ENCODE data around the gene ZDHHC24.
"Not testable (repeated sequence)": the region's sequence is repeated elsewhere in the genome, so short reads cannot be mapped to it uniquely, and the experiment has no call there.

The ZDHHC24 gene

GRCh38 chr11:66559142-66559865, 13.5 kb upstream of the ZDHHC24 start:
- H3K27ac Mint-ChIP-seq, result no peak overlapping the region
- peaks cover 16% of the 10 kb centered on the region for H3K27me3 Mint-ChIP-seq
- H3K4me1 Mint-ChIP-seq (ENCODE audit: low read depth), result peaks cover 6% of the 10 kb centered on the region
- no peaks in the 10 kb centered on the region for H3K36me3 Mint-ChIP-seq (ENCODE audit: low read depth)
- no peak overlapping the region for H3K4me3 Mint-ChIP-seq
- H3K9me3 Mint-ChIP-seq, result no peaks in the 10 kb centered on the region

DNA sequence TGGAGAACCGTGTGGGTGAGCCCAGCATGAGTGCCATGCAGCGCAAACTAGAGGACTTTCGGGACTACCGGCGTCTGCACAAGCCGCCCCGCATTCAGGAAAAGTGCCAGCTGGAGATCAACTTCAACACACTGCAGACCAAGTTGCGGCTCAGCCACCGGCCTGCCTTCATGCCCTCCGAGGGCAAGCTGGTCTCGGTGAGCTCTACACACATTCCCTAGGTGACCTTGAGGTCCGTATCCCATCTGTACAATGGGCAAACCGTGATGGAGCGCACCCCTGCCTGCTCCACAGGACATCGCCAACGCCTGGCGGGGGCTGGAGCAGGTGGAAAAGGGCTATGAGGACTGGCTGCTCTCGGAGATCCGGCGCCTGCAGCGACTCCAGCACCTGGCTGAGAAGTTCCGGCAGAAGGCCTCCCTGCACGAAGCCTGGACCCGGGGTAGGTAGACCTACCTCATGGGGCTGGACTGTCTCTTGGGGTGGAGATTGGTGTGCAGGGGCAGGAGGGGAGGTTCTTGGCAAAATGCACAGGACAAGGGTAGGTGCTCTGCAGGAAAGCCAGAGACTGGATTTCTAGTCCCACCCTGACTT, 12.0 kb upstream of the ZDHHC24 start:
- Mint-ChIP-seq H3K36me3 (ENCODE audit: low read depth) (no peaks in the 10 kb centered on the region), H3K27me3 (peaks cover 16% of the 10 kb centered on the region), H3K27ac (no peak overlapping the region), H3K4me3 (no peak overlapping the region), H3K9me3 (no peaks in the 10 kb centered on the region), H3K4me1 (ENCODE audit: low read depth) (peaks cover 6% of the 10 kb centered on the region)

GRCh38 chr11:66556086-66556485, 10.2 kb upstream of the ZDHHC24 start:
- no peaks in the 10 kb centered on the region for H3K36me3 Mint-ChIP-seq (ENCODE audit: low read depth)
- no peak overlapping the region for H3K27ac Mint-ChIP-seq
- peaks cover 6% of the 10 kb centered on the region for H3K4me1 Mint-ChIP-seq (ENCODE audit: low read depth)
- no peak overlapping the region for H3K4me3 Mint-ChIP-seq
- peaks cover 16% of the 10 kb centered on the region for H3K27me3 Mint-ChIP-seq
- H3K9me3 Mint-ChIP-seq, result no peaks in the 10 kb centered on the region

- Mint-ChIP-seq H3K27ac (no peak overlapping the region), H3K9me3 (no peaks in the 10 kb centered on the region), H3K27me3 (peaks cover 16% of the 10 kb centered on the region), H3K36me3 (ENCODE audit: low read depth) (no peaks in the 10 kb centered on the region), H3K4me1 (ENCODE audit: low read depth) (peaks cover 6% of the 10 kb centered on the region), H3K4me3 (no peak overlapping the region)
These were observed 9.6 kb upstream of the ZDHHC24 start for GRCh38 chr11:66555416-66555815.

DNA sequence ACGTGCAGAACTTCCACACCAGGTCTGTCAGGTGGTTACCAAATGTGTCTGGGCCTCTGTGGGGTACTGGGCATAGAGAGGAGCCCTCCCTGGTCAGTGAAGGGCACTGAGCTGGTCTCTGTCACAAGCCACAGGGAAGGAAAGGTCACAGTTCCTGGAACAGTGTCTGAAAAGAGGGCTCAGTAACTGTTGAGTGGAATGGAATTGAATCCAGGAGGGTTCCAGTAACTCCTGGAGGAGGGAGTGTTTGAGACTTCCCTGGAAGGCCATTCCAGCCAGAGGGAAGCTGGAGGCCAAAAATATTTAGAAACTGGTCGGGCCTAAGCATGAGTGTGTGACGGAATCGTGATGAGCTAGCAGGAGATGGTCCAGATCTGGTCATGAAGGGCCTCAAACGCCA, 8.8 kb upstream of the ZDHHC24 start:
- no peak overlapping the region for H3K27ac Mint-ChIP-seq
- H3K36me3 Mint-ChIP-seq (ENCODE audit: low read depth), result no peaks in the 10 kb centered on the region
- peaks cover 16% of the 10 kb centered on the region for H3K27me3 Mint-ChIP-seq
- peaks cover 6% of the 10 kb centered on the region for H3K4me1 Mint-ChIP-seq (ENCODE audit: low read depth)
- H3K9me3 Mint-ChIP-seq, result no peaks in the 10 kb centered on the region
- H3K4me3 Mint-ChIP-seq, result no peak overlapping the region

GRCh38 chr11:66550887-66551286, 5.0 kb upstream of the ZDHHC24 start:
- no peaks in the 10 kb centered on the region for H3K36me3 Mint-ChIP-seq (ENCODE audit: low read depth)
- no peak overlapping the region for H3K27ac Mint-ChIP-seq
- H3K4me3 Mint-ChIP-seq, result no peak overlapping the region
- H3K4me1 Mint-ChIP-seq (ENCODE audit: low read depth), result peaks cover 4% of the 10 kb centered on the region
- peaks cover 8% of the 10 kb centered on the region for H3K27me3 Mint-ChIP-seq
- H3K9me3 Mint-ChIP-seq, result no peaks in the 10 kb centered on the region

- H3K36me3 Mint-ChIP-seq (ENCODE audit: low read depth), result no peaks in the 10 kb centered on the region
- no peak overlapping the region for H3K27ac Mint-ChIP-seq
- no peaks in the 10 kb centered on the region for H3K9me3 Mint-ChIP-seq
- peaks cover 8% of the 10 kb centered on the region for H3K27me3 Mint-ChIP-seq
- peaks cover 9% of the 10 kb centered on the region for H3K4me1 Mint-ChIP-seq (ENCODE audit: low read depth)
- H3K4me3 Mint-ChIP-seq, result no peak overlapping the region
These were observed 3.8 kb upstream of the ZDHHC24 start for GRCh38 chr11:66549696-66550095.

DNA sequence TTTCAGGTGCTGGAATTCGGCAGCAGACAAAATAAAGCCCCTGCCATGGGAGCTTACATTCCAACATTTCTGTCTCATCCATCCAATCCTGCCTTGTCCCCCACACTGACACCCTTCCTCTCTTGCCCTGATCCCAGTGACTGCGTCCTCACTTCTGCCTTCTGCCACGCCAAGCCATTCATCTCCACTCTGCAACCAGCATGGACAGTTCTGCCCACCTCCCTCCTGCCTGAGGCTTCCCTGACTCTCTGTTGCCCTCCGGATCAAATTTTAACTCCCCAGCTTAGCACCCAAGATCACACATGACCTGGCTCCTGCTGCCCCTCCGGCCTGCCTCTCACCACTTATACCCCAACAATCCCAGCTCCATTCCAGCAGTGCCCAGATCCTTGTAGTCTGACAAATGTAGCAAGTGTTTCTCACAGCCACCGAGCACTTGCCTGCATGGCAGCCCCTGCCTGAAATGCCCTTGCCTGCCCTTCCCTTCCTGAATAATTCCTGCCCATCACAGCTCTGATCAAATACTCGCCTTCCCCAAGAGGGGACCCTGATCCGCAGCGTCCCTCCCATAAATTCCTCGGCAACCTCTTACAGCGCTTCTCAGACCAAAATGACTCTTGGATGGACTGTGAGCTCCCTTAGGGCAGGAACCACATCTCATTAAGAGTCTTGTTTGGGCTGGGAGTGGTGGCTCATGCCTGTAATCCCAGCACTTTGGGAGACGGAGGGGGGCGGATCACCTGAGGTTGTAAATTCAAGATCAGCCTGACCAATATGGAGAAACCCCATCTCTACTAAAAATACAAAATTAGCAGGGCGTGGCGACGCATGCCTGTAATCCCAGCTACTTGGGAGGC, 3.2 kb upstream of the ZDHHC24 start:
- no peak overlapping the region for H3K4me3 Mint-ChIP-seq
- H3K4me1 Mint-ChIP-seq (ENCODE audit: low read depth), result peaks cover 14% of the 10 kb centered on the region
- H3K27ac Mint-ChIP-seq, result no peak overlapping the region
- H3K36me3 Mint-ChIP-seq (ENCODE audit: low read depth), result no peaks in the 10 kb centered on the region
- H3K9me3 Mint-ChIP-seq, result no peaks in the 10 kb centered on the region
- H3K27me3 Mint-ChIP-seq, result peaks cover 8% of the 10 kb centered on the region

GRCh38 chr11:66548041-66548440, 2.2 kb upstream of the ZDHHC24 start:
- Mint-ChIP-seq H3K9me3 (no peaks in the 10 kb centered on the region), H3K27me3 (peaks cover 8% of the 10 kb centered on the region), H3K4me1 (ENCODE audit: low read depth) (peaks cover 23% of the 10 kb centered on the region), H3K27ac (no peak overlapping the region), H3K4me3 (no peak overlapping the region), H3K36me3 (ENCODE audit: low read depth) (no peaks in the 10 kb centered on the region)

DNA sequence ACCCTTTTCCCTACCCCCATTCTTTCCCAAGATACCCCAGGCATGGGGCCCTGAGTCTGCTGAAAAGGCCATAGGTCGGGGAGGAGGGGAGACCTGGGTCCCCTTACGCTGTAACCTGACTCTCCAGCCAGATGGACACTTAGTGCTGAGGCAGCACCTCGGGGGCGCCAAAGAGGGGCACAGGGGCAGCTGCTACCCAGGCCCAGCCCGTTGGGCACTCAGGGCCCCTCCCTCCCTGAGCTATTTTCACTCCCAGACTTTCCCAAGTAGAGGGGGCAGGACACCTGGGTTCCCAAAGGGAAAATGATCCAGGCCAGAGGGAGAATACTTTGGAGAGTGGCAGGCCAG, 1.8 kb upstream of the ZDHHC24 start:
- H3K4me3 Mint-ChIP-seq, result no peak overlapping the region
- H3K36me3 Mint-ChIP-seq (ENCODE audit: low read depth), result peaks cover under 1% of the 10 kb centered on the region
- H3K9me3 Mint-ChIP-seq, result no peaks in the 10 kb centered on the region
- peaks cover 8% of the 10 kb centered on the region for H3K27me3 Mint-ChIP-seq
- H3K27ac Mint-ChIP-seq, result no peak overlapping the region
- peaks cover 24% of the 10 kb centered on the region for H3K4me1 Mint-ChIP-seq (ENCODE audit: low read depth)

- Mint-ChIP-seq H3K9me3 (no peaks in the 10 kb centered on the region), H3K27me3 (peaks cover 8% of the 10 kb centered on the region), H3K27ac (no peak overlapping the region), H3K36me3 (ENCODE audit: low read depth) (peaks cover 6% of the 10 kb centered on the region), H3K4me3 (peak overlapping the region; percentile 81), H3K4me1 (ENCODE audit: low read depth) (peaks cover 24% of the 10 kb centered on the region)
These were observed 1.3 kb upstream of the ZDHHC24 start for GRCh38 chr11:66546966-66547661.

GRCh38 chr11:66546368-66546965, 619 bp upstream of the ZDHHC24 start, which contains the start of gene ACTN3:
Gene ACTN3 (plus strand): TSS chr11:66546903. CDS start chr11:66546938, 35 bp downstream.
- H3K9me3 Mint-ChIP-seq, result no peaks in the 10 kb centered on the region
- peak within 1 kb of the TSS; percentile 72 for H3K27ac Mint-ChIP-seq
- peak within 1 kb of the TSS; percentile 81 for H3K4me3 Mint-ChIP-seq
- H3K27me3 Mint-ChIP-seq, result peaks cover 8% of the 10 kb centered on the region
- peaks cover 9% of the 10 kb centered on the region for H3K36me3 Mint-ChIP-seq (ENCODE audit: low read depth)
- peaks cover 27% of the 10 kb centered on the region for H3K4me1 Mint-ChIP-seq (ENCODE audit: low read depth)

- peak overlapping the region; percentile 82 for H3K27ac Mint-ChIP-seq
- H3K27me3 Mint-ChIP-seq, H3K9me3 Mint-ChIP-seq: not testable (repeated sequence)
- peaks cover 29% of the 10 kb centered on the region for H3K4me1 Mint-ChIP-seq (ENCODE audit: low read depth)
- H3K36me3 Mint-ChIP-seq (ENCODE audit: low read depth), result peaks cover 12% of the 10 kb centered on the region
- H3K4me3 Mint-ChIP-seq, result peak overlapping the region; percentile 92
These were observed 896 bp downstream of the ZDHHC24 start for GRCh38 chr11:66544952-66545351.

DNA sequence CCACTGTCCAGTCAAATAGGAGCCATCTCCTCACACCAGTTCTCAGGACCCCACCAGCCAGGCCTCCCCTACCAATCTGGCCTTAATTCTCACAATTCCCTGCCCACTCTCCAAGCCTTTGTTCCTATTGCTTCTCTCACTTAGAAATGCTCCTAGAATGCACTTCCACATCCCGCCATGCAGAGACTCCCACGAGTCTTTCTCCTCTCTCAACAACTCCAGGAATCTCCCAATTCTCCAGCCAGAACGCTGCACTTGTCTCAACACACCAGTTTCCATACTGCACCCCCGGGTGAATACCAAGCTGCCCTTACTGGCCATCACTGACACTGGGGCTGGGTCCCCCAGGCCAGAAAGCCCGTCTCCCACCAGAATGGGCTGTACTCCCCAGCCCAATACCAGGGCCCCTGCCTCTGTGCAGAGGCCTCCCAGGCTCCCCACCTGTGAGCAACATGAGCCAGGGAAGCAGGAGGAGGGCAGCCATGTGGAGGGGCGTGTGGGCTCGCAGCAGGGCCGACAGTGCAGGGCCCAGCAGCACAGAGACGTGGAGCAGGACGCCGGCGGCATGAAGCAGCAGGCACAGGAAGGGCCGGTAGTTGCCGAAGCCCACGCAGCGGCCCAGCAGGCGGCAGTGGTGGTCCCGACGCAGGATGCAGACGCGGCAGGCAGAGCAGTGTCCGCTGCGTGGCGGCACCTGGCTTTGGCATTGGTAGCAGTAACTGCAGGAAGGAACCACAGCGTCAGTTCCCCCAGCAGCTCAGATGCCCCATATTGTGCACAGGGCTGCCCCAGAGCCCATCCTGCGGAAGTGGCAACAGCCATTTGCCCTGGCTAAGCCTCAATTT, 2.4 kb downstream of the ZDHHC24 start:
- H3K9me3 Mint-ChIP-seq, result no peaks in the 10 kb centered on the region
- peaks cover 2% of the 10 kb centered on the region for H3K27me3 Mint-ChIP-seq
- peaks cover 29% of the 10 kb centered on the region for H3K4me1 Mint-ChIP-seq (ENCODE audit: low read depth)
- peak overlapping the region; percentile 65 for H3K27ac Mint-ChIP-seq
- peak overlapping the region; percentile 68 for H3K4me3 Mint-ChIP-seq
- H3K36me3 Mint-ChIP-seq (ENCODE audit: low read depth), result peaks cover 12% of the 10 kb centered on the region

Measured in stimulated activated naive CD8-positive, alpha-beta T cell treated with anti-CD3 and anti-CD28 coated beads, Interleukin-15, Interleukin-2, amounts not matched to agents 100 ng/mL and 50 ng/mL, for 24 hours (primary cell).